GM13976 (cell line): ENCODE measurements around the gene GBE1.

ENCODE experiments used
- DNase-seq: peaks from one replicate; pipeline ENCODE4 v3.0.0; 2012; ENCODE audit warnings: low spot score
- CTCF ChIP-seq: IDR thresholded peaks from 2 replicates; pipeline ENCODE4 v1.5.1; 2012; ENCODE audit warnings: borderline replicate concordance, mild to moderate bottlenecking; ENCODE audit not compliant: insufficient read depth; ENCODE audit errors: extremely low read depth, missing control alignments, control extremely low read depth
- in situ Hi-C: fragments of 300-500 bp; cut with MboI; formaldehyde crosslinking; loops from one replicate; pipeline ENCODE4 v1.12.0; 2022; ENCODE audit warnings: low sequenced_read_pairs, mixed read lengths, inconsistent platforms; ENCODE audit not compliant: unreplicated experiment

The GBE1 gene

GRCh38 chr3:81695302-81695701 is 66.1 kb downstream of the GBE1 start:
- TF ChIP-seq CTCF: no peak
- no peak for DNase-seq
- in situ Hi-C loops: no loop called here

GRCh38 chr3:81694662-81695061 is 66.8 kb downstream of the GBE1 start:
- TF ChIP-seq CTCF: no peak
- no peak for DNase-seq
- in situ Hi-C loops: no loop called here

GRCh38 chr3:81692766-81693165 is 68.7 kb downstream of the GBE1 start:
- in situ Hi-C loops: no loop called here

GRCh38 chr3:81689617-81690016 is 71.8 kb downstream of the GBE1 start:
- TF ChIP-seq CTCF: no peak
- DNase-seq: no peak
- in situ Hi-C loops: no loop called here

More at GRCh38 chr3:81692766-81693165, 68.7 kb downstream of the GBE1 start:
- no peak for DNase-seq
- no peak for TF ChIP-seq CTCF

- TF ChIP-seq CTCF: no peak
- DNase-seq: no peak
- in situ Hi-C loops: no loop called here
Measured at GRCh38 chr3:81684751-81685395, 76.6 kb downstream of the GBE1 start.

GRCh38 chr3:81676706-81677456 is 84.6 kb downstream of the GBE1 start:
- no peak for TF ChIP-seq CTCF
- in situ Hi-C loops: no loop called here
- no peak for DNase-seq
